H1 (cell line): ENCODE measurements around the gene TEN1. TPM values are rescaled to one million over a fixed set of nuclear protein-coding genes. Genes with fewer than 3 reads are reported as not detected.

Experiments used
- EP300 ChIP-seq, 2 experiments: IDR thresholded peaks; 1 replicate in 1 of 2; 2 replicates in 1 of 2; pipeline ENCODE4 v1.6.1; 2011 to 2012; ENCODE audit warnings: low read depth in 2 of 2, low read length in 2 of 2, mild to moderate bottlenecking in 2 of 2, borderline replicate concordance in 1 of 2, inconsistent platforms in 1 of 2, moderate library complexity in 1 of 2
- polyA plus RNA-seq, 7 experiments: library from polyadenylated mRNA; depleted of rRNA in 3 of 7; stranded (reverse) in 5 of 7; unstranded in 2 of 7; fragments of >200 nt in 5 of 7; fragments of 200-250 nt in 2 of 7; gene quantifications; 1 replicate in 5 of 7; 2 replicates in 1 of 7; 4 replicates in 1 of 7; pipeline versions ENCODE4 v1.2.1 to v1.2.3, GENCODE V29; 2011 to 2013; ENCODE audit warnings: missing spikeins in 2 of 7, mixed read lengths in 2 of 7
- total RNA-seq: library from RNA; stranded (reverse); fragmentation: NEBNext Ultra II Directional; extraction: Animal tissue kit (Norgen Biotek cat#: 25700); gene quantifications from 2 replicates; pipeline ENCODE4 v1.2.1, GENCODE V29; 2021
- TF ChIP-seq, protein P1 (sequence below): IDR thresholded peaks from 2 replicates; pipeline ENCODE4 v1.6.1; 2012; ENCODE audit warnings: inconsistent platforms
- TF ChIP-seq, protein P2 (sequence below), 3 experiments: IDR thresholded peaks; 1 replicate in 2 of 3; 2 replicates in 1 of 3; pipeline versions ENCODE4 v1.5.1 to v1.6.1; 2011; ENCODE audit warnings: low read length in 3 of 3, mild to moderate bottlenecking in 3 of 3, inconsistent platforms in 2 of 3, low read depth in 1 of 3, moderate library complexity in 1 of 3; ENCODE audit not compliant: insufficient read depth in 1 of 3; ENCODE audit errors: control extremely low read depth in 1 of 3

The TEN1 gene
- total and polyA plus RNA-seq, 2 of the 8 experiments (the other 6 are each of a cell fraction or from before 2014, with no cell fraction given) = 15.9 to 18.7 TPM

GRCh38 chr17:76014100-76014924 is 35.3 kb downstream of the TEN1 start (continued):
- peak in 1 of 2 experiments; percentile 65; a peak in 1 of 3 replicates for TF ChIP-seq EP300 (IDR thresholded peaks at IDR 0.05; ENCODE audit: borderline replicate concordance in 1 of 2, low read depth in 2 of 2, low read length in 2 of 2)
- TF ChIP-seq, protein P1, sequence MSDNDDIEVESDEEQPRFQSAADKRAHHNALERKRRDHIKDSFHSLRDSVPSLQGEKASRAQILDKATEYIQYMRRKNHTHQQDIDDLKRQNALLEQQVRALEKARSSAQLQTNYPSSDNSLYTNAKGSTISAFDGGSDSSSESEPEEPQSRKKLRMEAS = peak; percentile 65
- TF ChIP-seq, protein P2, sequence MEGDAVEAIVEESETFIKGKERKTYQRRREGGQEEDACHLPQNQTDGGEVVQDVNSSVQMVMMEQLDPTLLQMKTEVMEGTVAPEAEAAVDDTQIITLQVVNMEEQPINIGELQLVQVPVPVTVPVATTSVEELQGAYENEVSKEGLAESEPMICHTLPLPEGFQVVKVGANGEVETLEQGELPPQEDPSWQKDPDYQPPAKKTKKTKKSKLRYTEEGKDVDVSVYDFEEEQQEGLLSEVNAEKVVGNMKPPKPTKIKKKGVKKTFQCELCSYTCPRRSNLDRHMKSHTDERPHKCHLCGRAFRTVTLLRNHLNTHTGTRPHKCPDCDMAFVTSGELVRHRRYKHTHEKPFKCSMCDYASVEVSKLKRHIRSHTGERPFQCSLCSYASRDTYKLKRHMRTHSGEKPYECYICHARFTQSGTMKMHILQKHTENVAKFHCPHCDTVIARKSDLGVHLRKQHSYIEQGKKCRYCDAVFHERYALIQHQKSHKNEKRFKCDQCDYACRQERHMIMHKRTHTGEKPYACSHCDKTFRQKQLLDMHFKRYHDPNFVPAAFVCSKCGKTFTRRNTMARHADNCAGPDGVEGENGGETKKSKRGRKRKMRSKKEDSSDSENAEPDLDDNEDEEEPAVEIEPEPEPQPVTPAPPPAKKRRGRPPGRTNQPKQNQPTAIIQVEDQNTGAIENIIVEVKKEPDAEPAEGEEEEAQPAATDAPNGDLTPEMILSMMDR (IDR thresholded peaks at IDR 0.05; ENCODE audit: control extremely low read depth in 1 of 3, insufficient read depth in 1 of 3, low read depth in 1 of 3, low read length in 3 of 3) = peak; percentile 88 to 99 (median 96)
